ENCODE measurements around the gene ATP13A2. TPM values are rescaled to one million over a fixed set of nuclear protein-coding genes. Genes with fewer than 3 reads are reported as not detected.

The ATP13A2 gene
- total and polyA plus RNA-seq, 2 donors from 2014 or later = 23.8 to 38.6 TPM

DNA sequence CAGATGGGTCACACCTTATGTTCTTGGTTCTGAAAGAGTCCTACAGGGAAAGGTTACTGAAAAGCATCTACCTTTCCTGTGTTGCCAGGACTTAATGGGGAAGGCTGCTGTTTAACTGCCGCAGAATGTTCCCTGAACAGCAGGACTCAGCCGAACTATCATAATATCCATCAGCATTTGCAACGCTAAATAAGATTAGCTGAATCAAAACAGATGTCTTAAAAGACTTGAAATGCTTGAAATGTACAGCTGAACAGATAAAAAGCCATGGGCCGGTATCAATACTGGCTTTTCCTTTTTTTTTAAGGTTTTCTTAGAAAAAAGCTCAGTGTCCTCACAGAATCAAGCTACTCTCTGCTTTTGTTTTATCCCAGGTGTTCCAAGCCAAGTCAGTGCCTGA lies 19.7 kb upstream of the ATP13A2 start:
- Histone ChIP-seq H3K27ac (ENCODE audit: low read depth in 2 of 2, low read length in 2 of 2) (no peak overlapping the region), H3K27me3 (ENCODE audit: control insufficient read depth, insufficient read depth, low read length) (no peaks in the 10 kb centered on the region), H3K9me3 (ENCODE audit: control insufficient read depth in 2 of 3, insufficient read depth in 1 of 3, low read length in 3 of 3) (no peaks in the 10 kb centered on the region), H3K36me3 (ENCODE audit: control insufficient read depth in 2 of 3, insufficient read depth in 3 of 3, low read length in 3 of 3) (peaks cover 6 to 33% (median 31%) of the 10 kb centered on the region in 3 donors), H3K4me3 (ENCODE audit: low read length in 3 of 3) (no peak overlapping the region), H3K4me1 (ENCODE audit: control insufficient read depth in 2 of 3, insufficient read depth in 2 of 3, low read depth in 1 of 3, low read length in 3 of 3) (no peaks in the 10 kb centered on the region), H3K9ac (ENCODE audit: low read length in 3 of 3) (no peak overlapping the region)
- intact Hi-C loops (cut with DNase I) = no loop called here
- TF ChIP-seq, protein P1, sequence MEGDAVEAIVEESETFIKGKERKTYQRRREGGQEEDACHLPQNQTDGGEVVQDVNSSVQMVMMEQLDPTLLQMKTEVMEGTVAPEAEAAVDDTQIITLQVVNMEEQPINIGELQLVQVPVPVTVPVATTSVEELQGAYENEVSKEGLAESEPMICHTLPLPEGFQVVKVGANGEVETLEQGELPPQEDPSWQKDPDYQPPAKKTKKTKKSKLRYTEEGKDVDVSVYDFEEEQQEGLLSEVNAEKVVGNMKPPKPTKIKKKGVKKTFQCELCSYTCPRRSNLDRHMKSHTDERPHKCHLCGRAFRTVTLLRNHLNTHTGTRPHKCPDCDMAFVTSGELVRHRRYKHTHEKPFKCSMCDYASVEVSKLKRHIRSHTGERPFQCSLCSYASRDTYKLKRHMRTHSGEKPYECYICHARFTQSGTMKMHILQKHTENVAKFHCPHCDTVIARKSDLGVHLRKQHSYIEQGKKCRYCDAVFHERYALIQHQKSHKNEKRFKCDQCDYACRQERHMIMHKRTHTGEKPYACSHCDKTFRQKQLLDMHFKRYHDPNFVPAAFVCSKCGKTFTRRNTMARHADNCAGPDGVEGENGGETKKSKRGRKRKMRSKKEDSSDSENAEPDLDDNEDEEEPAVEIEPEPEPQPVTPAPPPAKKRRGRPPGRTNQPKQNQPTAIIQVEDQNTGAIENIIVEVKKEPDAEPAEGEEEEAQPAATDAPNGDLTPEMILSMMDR (IDR thresholded peaks at IDR 0.05; ENCODE audit: borderline replicate concordance, extremely low read depth, insufficient read depth) = no peak
- no peak for DNase-seq
- FAIRE-seq = no peak

DNA sequence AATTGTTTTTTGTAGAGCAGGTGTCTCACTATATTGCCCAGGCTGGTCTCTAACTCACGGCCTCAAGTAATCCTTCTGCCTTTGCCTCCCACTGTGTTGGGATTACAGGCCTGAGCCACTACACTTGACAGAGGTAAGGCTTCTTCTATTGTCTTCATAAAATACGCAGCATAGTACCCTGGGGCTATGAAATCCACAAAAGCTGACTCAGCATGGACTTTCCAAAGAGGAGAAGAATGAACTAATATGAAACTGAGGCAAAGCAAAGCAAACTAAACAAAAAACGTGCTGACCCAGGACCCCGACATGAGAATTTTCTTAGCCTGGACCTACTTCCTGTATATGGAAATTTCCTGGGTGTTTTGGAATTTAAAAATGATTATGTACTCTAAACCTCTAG lies 18.5 kb upstream of the ATP13A2 start:
- Histone ChIP-seq H3K27ac (ENCODE audit: low read depth in 2 of 2, low read length in 2 of 2) (no peak overlapping the region), H3K9ac (ENCODE audit: low read length in 3 of 3) (no peak overlapping the region), H3K4me1 (ENCODE audit: control insufficient read depth in 2 of 3, insufficient read depth in 2 of 3, low read depth in 1 of 3, low read length in 3 of 3) (no peaks in the 10 kb centered on the region), H3K36me3 (ENCODE audit: control insufficient read depth in 2 of 3, insufficient read depth in 3 of 3, low read length in 3 of 3) (peaks cover 6 to 41% (median 31%) of the 10 kb centered on the region in 3 donors), H3K4me3 (ENCODE audit: low read length in 3 of 3) (no peak overlapping the region), H3K27me3 (ENCODE audit: control insufficient read depth, insufficient read depth, low read length) (no peaks in the 10 kb centered on the region), H3K9me3 (ENCODE audit: control insufficient read depth in 2 of 3, insufficient read depth in 1 of 3, low read length in 3 of 3) (no peaks in the 10 kb centered on the region)
- DNase-seq = no peak
- intact Hi-C loops (cut with DNase I) = no loop called here
- no peak for FAIRE-seq
- TF ChIP-seq, protein P1 (IDR thresholded peaks at IDR 0.05; ENCODE audit: borderline replicate concordance, extremely low read depth, insufficient read depth) = no peak

DNA sequence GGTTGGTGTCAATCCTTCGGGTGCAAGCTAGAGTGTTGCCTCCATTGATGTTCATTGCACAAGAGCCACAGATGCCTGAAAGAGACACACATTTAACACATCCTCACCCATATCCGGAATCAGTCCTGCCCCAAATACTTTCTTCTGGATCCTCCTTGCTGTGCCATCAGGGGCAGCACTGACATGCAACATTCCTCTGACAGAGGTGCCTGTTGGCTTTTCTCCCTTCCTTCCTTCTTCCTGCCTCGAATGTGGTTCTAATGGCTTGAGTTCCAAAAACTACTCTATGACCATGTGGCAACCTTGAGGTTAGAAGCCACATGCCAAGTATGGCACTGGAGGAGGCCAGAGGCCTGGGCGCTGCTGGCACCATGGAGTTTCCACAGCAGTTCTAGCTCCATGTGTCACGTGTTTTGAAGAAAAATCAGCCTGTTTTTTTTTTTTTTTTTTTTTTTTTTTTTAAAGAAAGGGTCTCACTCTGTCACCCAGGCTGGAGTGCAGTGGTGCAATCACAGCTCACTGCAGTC lies 17.0 kb upstream of the ATP13A2 start:
- H3K9me3 ChIP-seq (ENCODE audit: control insufficient read depth in 2 of 3, insufficient read depth in 1 of 3, low read length in 3 of 3) = no peaks in the 10 kb centered on the region
- FAIRE-seq (no peak), DNase-seq (no peak)
- H3K4me1 ChIP-seq (ENCODE audit: control insufficient read depth in 2 of 3, insufficient read depth in 2 of 3, low read depth in 1 of 3, low read length in 3 of 3) = no peaks in the 10 kb centered on the region
- TF ChIP-seq, protein P1 (IDR thresholded peaks at IDR 0.05; ENCODE audit: borderline replicate concordance, extremely low read depth, insufficient read depth) = no peak
- H3K9ac ChIP-seq (ENCODE audit: low read length in 3 of 3) = no peak overlapping the region
- H3K27me3 ChIP-seq (ENCODE audit: control insufficient read depth, insufficient read depth, low read length) = no peaks in the 10 kb centered on the region
- intact Hi-C loops (cut with DNase I) = no loop called here
- H3K27ac ChIP-seq (ENCODE audit: low read depth in 2 of 2, low read length in 2 of 2) = peak overlapping the region in 1 of 2 donors; percentile 35
- no peak overlapping the region for H3K4me3 ChIP-seq (ENCODE audit: low read length in 3 of 3)
- peaks cover 6 to 54% (median 40%) of the 10 kb centered on the region in 3 donors for H3K36me3 ChIP-seq (ENCODE audit: control insufficient read depth in 2 of 3, insufficient read depth in 3 of 3, low read length in 3 of 3)

DNA sequence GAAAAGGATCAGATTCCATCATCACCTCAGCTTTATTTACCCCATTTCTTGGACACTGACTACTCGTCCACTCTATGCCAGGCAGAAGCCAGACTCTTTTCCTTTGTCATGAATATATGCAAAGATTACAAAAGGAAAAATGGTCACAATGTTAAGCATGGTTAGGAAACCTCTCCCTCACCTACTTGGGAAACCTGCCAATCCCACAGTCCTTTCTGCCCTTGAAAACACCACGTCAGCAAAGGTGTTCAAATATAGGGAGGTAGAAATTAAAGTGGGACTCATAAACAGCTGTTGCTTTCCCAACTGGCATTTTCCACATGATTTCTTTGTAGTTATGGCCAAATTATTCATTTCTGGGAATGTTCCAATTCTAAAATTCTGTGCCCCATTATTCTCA lies 16.2 kb upstream of the ATP13A2 start:
- no peaks in the 10 kb centered on the region for H3K9me3 ChIP-seq (ENCODE audit: control insufficient read depth in 2 of 3, insufficient read depth in 1 of 3, low read length in 3 of 3)
- intact Hi-C loops (cut with DNase I) = no loop called here

More for the DNA sequence above, 16.2 kb upstream of the ATP13A2 start:
- H3K27ac ChIP-seq (ENCODE audit: low read depth in 2 of 2, low read length in 2 of 2) = peak overlapping the region; percentile 35 to 61
- peaks cover 0 to 2% (median 0%) of the 10 kb centered on the region in 3 donors for H3K4me1 ChIP-seq (ENCODE audit: control insufficient read depth in 2 of 3, insufficient read depth in 2 of 3, low read depth in 1 of 3, low read length in 3 of 3)
- DNase-seq (no peak), FAIRE-seq (no peak)
- H3K4me3 ChIP-seq (ENCODE audit: low read length in 3 of 3) = no peak overlapping the region
- no peaks in the 10 kb centered on the region for H3K27me3 ChIP-seq (ENCODE audit: control insufficient read depth, insufficient read depth, low read length)
- H3K9ac ChIP-seq (ENCODE audit: low read length in 3 of 3) = no peak overlapping the region
- TF ChIP-seq, protein P1 (IDR thresholded peaks at IDR 0.05; ENCODE audit: borderline replicate concordance, extremely low read depth, insufficient read depth) = no peak
- H3K36me3 ChIP-seq (ENCODE audit: control insufficient read depth in 2 of 3, insufficient read depth in 3 of 3, low read length in 3 of 3) = peaks cover 6 to 57% (median 48%) of the 10 kb centered on the region in 3 donors
